Measurements from ENCODE around the gene VGLL4.
"Not testable (repeated sequence)": the region's sequence is repeated elsewhere in the genome, so short reads cannot be mapped to it uniquely, and the experiment has no call there.

Gene VGLL4

GRCh38 chr3:11587766-11588165 lies 55.9 kb downstream of the VGLL4 start:
- DNase-seq (ENCODE audit: low read depth in 2 of 2), result no peak

DNA sequence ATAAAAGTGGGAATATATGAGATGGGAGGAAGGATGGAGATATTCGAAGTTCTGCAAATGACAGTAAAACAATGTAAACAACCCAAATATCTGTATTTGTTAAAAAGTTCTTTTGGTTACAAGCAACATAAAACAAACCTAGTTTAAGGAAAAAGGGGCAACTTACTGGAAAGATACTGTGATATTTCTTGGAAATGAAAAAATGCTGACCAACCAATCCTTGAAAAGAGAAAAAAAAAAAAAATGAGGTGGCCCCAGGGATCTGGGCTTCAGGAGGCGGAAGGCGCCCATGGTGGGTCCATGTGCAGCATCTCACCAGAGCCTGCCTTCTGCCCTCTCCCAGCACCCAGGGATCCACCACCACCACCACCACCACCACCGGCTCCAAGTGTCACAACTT lies 59.1 kb downstream of the VGLL4 start:
- no peak for DNase-seq (ENCODE audit: low read depth in 2 of 2)

- no peak for DNase-seq (ENCODE audit: low read depth in 2 of 2)
These were observed 60.1 kb downstream of the VGLL4 start for GRCh38 chr3:11583638-11584046.

- no peak for DNase-seq (ENCODE audit: low read depth in 2 of 2)
These were observed 60.5 kb downstream of the VGLL4 start for GRCh38 chr3:11583235-11583634.

DNA sequence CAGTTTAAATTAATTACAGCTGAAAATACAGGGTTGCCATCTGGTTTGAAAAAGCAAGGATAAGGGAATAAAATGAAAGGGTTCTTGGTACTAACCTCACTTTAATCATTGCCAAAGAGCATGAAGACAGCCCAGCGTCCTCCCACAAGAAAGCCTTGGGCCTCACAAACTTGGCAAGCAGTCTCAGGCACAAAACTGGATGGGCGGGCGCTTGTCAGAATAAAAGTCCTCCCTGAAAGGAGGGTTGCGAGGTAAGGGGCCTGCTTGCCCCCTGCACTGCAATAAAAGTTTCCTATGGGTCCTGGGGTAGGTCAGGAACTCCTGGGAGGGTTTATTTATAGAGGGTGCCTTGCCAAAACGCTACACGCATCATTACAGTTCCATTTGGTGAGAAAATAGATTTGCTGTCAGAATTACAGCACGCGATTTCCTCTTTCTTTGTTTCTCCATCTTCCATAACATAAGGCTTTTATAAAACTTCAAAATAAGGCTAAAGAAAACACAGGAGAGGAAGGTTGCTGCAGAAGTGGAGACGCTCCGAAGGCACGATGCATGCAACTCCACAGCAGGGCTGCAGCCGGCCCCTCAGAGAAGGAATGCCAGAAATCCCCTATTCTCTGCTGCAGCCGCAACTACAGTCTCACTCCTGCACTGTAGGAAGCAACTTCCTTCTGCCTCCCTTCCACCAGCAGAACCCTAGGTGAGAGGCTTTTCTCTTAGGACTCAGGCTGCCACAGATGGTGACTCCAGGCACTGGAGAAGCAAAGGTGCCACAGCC lies 61.3 kb downstream of the VGLL4 start:
- DNase-seq (ENCODE audit: low read depth in 2 of 2), result no peak

DNA sequence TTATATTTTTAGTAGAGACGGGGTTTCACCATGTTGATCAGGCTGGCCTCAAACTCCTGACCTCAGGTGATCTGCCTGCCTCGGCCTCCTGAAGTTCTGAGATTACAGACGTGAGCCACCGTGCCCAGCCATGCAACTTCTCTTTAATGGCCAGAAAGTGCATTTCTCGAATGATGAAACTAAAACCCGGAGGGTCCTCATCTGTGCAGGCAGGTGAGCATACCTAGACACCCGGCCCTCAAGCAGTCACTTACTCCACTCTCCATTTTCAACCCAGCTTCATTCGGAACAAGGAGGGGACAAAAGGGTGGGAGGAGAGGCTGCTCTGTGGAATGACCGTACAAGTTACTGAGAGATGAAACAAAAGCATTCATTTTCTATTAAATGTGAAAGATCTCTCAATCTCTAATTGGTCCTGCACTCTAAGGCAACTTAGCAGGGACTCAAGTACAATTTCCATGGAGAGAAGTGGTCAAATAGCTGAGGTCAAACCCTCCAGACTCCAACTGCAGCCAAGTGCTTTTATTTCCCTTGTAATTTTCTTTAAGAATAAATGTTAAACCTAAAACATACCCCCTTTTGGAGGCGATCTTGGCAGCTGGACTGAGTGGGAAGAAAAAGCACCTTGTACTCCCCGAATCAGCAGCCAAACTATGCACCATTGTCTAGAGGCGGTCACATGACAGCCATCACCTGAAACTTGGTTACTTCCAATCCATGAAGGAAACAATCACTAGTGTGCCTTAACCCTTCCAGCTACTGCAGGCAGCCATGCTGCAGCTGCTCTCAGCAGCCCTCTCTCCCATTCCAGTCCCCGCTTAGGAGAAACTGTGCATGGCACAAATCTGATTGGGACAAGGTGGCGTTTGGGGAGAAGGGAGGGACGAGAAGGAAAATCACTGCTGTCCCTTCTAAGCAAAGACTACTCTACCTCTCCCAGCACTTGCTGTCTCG lies 62.2 kb downstream of the VGLL4 start:
- DNase-seq (ENCODE audit: low read depth in 2 of 2), result no peak

DNA sequence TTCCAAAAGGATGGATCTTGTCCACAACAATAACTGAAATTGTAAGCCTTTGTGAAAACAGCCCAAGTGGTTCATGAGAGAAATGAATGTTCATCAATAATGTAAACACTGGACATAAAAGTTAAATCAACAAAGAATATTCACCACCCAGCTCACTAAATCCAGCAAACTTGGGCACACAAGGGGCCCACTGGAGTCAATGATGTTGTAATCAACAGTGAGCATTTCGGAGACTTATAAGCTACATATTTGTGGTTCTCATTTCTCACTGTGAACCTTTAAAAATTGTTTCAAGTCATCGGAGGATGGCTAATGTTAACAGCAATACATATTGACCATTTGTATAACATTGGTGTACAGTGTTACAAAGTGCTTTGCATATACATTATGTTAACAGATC lies 63.1 kb downstream of the VGLL4 start:
- no peak for DNase-seq (ENCODE audit: low read depth in 2 of 2)

- DNase-seq (ENCODE audit: low read depth in 2 of 2), result no peak
These were observed 65.5 kb downstream of the VGLL4 start for GRCh38 chr3:11578169-11578568.

- no peak for DNase-seq (ENCODE audit: low read depth in 2 of 2)
These were observed 67.3 kb downstream of the VGLL4 start for GRCh38 chr3:11576453-11576852.

GRCh38 chr3:11575677-11576076 lies 68.0 kb downstream of the VGLL4 start:
- DNase-seq (ENCODE audit: low read depth in 2 of 2), result no peak

DNA sequence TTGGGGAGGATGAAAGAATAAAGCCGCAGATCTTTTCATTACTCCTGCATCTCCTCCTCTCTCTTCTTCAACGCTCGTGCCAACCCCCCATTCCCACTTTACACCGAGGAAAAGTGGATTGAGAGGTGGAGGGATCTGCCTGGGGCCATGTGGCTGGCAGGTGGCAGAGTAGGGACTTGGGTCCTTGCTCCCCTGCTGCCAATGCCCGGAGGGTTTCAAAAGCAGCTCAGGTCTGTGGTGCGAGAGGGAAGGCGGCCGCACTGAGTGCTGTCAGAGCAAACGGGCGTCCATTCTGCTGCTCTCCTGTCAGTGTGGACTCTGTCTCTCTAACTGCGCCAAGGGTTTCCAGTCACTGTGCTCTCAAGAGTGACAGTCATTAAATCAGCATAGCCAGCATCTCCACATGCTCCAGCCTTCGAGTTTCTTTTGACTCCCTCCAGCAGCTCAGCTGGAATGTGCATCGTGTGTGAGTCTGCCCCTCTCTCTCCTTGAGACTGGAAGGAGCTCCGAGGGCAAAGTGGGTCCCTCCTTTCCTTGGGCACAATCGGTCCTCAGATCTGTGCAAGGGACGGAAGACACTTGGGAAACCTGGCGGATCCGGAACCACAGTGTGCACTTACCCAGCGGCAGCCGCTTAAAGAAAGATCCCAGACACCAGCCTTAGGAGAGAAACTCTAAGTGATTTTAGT lies 68.6 kb downstream of the VGLL4 start:
- DNase-seq (ENCODE audit: low read depth in 2 of 2), result no peak

GRCh38 chr3:11572660-11573059 lies 71.1 kb downstream of the VGLL4 start:
- DNase-seq (ENCODE audit: low read depth in 2 of 2), result not testable (repeated sequence)

DNA sequence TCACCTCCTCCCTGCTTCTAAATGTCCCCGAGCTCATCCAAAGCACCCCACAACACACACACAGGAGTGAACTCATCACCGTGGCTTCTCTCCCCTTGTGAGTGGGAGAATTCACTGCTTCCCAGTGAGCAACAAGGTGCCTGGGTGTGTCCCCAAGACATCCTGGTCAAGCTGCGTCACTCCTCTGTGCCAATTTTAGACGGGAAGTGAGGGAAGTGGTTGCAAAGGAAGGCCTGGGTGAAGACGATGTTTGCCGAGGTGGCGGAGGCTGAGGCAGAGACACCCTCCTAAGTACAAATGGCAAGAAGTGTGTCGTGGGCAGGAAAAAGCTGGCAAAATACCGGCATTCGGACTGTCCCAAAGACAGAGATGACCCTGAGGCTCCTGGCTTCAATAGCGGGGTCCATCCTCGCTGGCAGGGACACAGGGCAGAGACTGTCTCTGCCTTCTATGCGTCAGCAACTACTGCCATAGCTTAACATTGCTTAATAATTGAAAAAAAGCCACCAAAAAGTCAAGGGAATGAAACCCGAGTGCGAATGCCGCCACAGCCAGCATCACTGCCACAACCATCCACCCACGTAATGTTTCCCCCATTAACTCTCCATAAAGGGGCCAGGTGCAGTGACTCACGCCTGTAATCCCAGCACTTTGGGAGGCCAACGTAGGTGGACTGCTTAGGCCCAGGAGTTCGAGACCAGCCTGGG lies 72.8 kb downstream of the VGLL4 start:
- no peak for DNase-seq (ENCODE audit: low read depth in 2 of 2)

DNA sequence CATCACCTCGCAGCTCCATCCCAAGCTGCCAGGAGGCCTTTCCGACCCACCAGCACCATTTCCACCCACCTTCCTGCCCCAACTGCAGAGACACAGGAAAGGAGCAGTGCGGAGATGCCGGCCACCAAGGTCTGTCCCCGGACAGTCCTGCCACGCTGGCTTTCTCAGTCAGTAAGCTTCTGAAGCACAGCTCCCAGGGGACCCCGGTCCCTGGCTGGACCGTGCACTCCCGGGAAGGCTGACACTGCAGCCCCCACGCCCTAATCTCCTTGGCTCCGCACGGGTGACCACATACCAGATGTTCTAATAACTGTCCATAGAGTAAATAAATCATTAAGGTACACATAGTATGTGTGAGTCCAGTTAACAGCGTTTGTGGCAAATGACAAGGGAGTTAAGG lies 73.5 kb downstream of the VGLL4 start:
- DNase-seq (ENCODE audit: low read depth in 2 of 2), result no peak

DNA sequence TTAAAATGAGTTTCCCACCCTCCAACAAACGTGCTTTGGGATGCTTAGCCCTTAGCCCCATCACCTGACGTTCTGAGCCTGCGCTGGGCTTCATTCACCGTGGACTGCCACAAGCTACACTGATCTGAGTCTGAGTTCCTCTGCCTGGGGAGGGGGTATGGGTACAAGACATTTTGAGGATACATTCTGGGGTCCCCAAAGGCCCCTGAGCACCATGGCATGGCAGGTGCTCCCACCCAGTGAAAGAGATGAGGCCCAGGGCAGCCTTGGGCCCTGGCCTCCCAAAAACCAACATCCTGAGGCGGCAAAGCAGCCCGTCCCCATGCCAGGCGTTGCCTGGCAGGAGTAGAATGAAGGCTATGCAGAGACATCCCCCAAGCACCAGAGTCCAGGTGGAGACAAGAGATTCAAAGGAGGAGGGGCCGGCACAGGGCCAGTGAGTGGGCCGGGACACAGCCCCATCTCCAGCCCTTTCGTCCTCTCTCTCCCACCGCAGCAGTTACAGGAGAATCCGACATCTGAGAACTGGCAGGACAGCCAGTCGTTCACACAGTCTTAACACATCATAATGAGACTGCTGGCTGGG lies 74.5 kb downstream of the VGLL4 start:
- DNase-seq (ENCODE audit: low read depth in 2 of 2), result no peak

DNA sequence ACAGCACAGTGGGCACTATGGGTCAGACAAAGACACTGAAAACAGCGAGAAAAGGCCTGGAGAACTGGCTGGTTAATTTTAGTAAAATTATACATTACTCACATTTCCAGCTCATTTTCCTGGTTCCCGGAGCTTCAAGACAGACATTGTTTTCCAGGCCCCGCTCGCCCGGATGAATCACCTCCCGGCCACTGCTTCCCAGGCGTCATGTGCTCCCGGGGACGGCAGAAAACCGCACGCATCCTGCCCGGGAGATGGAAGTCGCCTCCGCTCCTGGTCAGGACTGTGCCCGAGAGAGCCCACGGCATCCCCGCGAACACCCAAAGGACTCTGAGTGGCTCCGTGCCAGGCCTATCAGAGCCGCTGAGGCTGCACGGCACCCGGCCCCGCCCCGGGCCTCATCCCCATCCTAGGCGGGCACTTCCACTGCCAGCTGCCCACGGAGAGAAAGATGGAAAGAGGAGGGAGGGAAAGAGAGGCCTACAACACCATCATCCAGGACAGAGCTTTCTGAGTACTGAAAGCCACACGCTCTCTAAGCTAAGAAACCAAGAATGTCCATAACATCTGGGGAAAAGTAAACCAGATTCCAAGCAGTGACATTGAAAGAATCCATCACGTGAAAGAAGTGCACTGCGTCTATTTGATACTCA lies 75.1 kb downstream of the VGLL4 start:
- no peak for DNase-seq (ENCODE audit: low read depth in 2 of 2)

DNA sequence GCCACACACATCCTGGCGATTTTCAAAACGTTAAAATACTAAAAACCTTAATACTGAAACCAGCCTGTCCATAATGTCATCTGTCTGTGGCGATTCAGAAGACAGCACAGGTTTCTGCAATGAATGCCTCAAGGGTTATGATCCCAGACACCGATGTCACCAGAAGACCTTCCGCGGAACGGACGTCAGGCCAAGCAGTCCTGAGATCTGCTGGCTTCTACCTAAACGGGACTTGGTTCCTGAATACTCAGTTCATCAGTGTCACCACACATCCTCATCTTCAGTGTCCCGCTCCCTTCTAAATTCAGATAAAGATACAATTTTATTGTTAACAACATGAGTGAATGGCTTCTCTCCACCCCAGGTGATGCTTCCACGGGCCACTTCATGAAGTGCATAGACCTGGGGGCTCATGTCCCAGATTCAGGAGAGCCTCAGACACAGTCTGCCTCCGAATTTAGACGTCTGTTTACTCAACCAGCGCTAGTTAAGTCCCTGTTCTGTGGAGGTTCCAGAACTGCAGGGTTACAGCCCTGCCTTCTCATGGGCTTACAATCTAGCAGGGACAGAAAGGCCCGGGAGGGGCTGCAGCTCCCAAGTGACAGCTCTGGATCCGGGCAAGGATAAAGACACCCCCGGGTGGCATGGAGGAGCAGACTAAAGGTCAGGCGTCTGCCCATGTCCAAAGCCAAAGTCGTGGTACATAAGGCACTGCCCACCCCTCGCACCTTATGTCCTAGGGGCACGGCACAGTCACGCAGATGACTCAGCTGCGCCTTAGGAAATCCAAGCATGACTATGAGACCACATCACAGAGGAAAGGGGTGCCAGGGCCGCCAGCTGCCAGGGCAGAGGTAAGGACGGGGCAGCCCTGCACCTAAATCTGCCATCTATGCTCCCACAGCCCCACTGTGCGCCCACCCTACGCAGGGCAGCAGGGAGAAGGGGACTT lies 75.9 kb downstream of the VGLL4 start:
- no peak for DNase-seq (ENCODE audit: low read depth in 2 of 2)

GRCh38 chr3:11566916-11567315 lies 76.8 kb downstream of the VGLL4 start:
- DNase-seq (ENCODE audit: low read depth in 2 of 2), result no peak

DNA sequence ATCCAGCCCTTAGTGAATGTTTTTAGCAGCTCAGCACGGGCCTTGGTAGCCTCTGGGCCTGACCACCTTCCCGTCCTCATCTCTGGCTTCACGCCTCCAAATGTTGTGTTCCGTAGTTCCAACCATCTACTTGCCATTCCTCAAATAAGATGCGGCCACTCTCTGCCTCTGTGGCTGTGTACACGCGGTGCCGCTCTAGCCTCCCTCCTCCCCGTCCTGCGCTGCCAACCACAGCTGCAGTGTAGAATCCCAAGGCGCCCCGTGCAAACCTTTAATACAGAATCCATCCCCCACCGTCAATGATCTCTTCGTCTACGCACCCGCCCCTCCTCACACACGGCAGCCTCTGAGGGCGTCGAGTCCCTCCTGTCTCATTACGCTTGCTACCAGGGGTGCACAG lies 77.2 kb downstream of the VGLL4 start:
- no peak for DNase-seq (ENCODE audit: low read depth in 2 of 2)

- DNase-seq (ENCODE audit: low read depth in 2 of 2), result no peak
These were observed 77.8 kb downstream of the VGLL4 start for GRCh38 chr3:11565932-11566331.
